GM12865 (cell line): Measurements from ENCODE around the gene HOXD11.

ENCODE experiments used
- DNase-seq: peaks from one replicate; pipeline ENCODE4 v3.0.0; 2010; ENCODE audit warnings: low read depth
- H3K4me3 ChIP-seq: 2 replicates; pipeline ENCODE4 v1.5.1; 2011; ENCODE audit warnings: mild to moderate bottlenecking, low read depth, low read length, control low read depth
- CTCF ChIP-seq: IDR thresholded peaks from 2 replicates; pipeline ENCODE4 v1.5.1; 2011; ENCODE audit warnings: low read length, control low read depth, low read depth, inconsistent platforms; ENCODE audit not compliant: insufficient read depth; ENCODE audit errors: missing control alignments

Gene HOXD11

DNA sequence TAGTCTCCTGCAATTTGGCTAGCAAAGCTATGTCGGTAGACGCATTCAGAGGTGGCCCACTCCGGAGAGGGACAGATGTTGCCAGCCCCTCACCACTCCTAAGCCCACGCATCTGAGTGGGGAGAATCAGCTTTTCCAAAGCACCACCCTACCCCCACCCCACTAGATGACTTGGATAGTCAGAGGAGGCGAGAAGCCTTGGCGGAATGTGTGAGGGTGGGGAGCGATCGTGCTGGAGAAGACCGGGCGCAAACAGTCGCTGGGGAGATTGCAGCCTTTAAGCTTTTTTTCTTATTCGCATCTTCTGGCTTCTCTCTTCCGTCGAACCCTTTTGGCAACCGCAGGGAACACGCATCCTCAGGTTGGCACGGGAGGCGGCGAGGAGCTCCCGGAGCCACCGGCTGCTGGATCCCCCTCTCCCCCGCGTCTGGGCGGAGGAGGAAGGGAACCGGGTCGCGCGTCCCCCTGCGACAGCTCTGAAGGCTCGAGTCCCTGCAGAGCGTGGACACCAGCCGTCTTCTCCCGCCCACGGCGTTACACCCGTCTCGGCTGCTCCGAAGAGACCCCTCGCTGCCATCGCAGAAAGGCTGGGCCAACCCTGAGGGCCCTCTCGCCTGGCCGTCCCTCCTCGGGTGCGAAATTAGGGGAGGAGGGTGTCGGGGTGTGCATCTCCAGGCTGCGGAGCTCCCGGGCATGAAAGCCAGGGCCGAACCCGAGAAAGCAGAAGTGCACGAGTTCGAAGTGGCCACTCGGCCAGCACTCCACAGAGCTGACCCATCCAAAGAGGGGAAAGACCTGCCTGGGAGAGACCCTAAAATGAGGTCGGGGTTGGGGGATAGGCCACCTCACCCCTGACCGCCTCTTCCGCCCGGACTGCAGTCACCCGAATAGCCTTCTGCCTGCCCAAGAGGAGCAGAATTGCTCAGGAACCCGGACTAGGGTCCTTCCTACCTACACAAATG lies 35.5 kb upstream of the HOXD11 start:
- TF ChIP-seq CTCF: no peak
- H3K4me3 ChIP-seq: no peak overlapping the region
- no peak for DNase-seq

GRCh38 chr2:176072292-176072669 lies 34.8 kb upstream of the HOXD11 start:
- no peak for DNase-seq
- H3K4me3 ChIP-seq: no peak overlapping the region

DNA sequence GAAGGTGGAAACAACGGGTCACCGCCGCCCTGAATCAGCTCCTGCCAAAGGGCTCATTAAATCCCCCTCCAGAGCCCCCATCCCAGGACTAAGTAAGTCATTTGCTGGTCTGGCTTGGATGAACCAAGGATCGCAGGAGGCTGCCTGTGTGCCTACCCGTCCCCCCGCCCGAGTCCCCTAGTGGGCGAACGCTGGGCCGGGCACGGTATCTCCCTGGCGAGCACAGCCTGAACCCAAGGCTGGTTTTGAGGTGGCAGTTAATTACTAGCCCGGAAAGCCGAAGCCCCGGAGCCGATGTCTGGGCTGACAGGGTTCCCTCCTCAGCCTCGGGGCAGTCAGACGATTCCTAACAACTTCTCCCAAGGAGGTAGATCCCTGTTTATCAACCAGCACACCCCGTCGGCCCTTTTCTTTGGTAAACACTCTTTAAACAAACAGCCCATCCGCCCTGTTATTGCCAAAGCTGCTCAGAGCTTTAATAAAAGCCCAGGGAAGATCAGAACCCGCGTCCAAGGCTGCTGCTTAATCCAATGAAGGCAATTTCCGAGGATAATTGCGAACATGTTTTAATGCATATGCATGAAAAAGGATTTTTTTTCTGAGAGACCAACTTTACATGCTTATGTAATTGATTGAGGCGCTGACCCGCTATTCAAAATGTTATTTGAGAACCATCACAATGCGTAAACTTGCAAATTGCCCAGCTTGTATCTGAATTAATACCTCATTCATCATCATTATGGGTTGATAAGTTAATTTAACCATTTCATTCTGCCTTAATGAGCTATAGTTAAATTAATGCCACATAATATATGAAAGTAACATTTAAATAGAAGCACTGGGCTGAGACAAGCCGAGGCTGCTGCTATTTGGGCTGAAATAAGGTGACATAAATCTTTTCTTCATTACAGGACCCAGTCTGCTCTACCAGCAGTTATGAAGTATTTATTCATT lies 33.9 kb upstream of the HOXD11 start:
- no peak overlapping the region for H3K4me3 ChIP-seq
- no peak for TF ChIP-seq CTCF
- DNase-seq: no peak

More at GRCh38 chr2:176072292-176072669, 34.8 kb upstream of the HOXD11 start:
- no peak for TF ChIP-seq CTCF

DNA sequence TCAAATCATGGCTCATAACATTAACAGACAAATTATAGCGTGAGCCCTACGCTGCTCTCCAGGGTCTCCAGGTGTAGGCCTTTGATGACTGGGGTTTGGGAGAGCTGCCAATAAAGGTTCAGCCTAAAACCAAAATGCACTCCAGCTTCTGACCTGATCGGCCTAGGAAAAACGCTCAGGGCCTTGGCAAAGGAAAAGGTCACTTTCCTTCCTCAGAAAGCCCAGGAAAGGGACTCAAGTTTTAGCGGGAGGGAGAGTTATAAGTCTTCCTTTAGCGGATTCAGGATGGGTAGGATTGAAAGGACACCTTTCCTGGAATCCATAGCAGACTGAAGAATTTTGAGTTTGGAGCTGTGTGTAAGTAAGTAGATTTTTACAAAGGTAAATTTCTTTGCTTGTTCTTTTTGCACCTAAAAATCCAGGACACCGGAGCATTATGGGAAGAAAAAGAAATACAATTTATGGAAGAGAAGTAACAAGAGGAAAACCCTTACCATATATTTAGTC lies 32.1 kb upstream of the HOXD11 start:
- no peak for TF ChIP-seq CTCF
- no peak overlapping the region for H3K4me3 ChIP-seq
- DNase-seq: no peak

- no peak overlapping the region for H3K4me3 ChIP-seq
- TF ChIP-seq CTCF: no peak
- DNase-seq: no peak
Observed at GRCh38 chr2:176075481-176075880, 31.6 kb upstream of the HOXD11 start.

DNA sequence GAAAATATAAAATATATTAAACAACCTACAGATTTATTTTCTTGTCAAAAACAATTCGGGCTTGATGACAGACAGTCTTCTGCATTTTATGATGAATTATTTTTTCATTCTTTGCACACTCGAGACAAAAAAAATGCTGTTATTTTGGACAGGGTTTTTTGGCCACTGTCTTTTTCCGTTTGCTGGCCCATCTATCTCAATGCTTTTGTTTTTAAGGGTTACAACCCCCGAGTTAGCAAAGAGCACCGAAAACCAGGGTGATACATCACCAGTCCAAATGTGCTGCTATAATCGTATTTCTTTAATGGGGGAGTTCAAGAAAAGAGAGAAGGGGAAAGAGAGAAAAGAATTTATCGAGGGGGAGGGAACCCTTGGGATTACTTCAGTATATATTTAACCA lies 31.0 kb upstream of the HOXD11 start:
- TF ChIP-seq CTCF: no peak
- H3K4me3 ChIP-seq: no peak overlapping the region
- no peak for DNase-seq
